HG03045 (cell line): ENCODE data around the gene NCAPG.

Experiments
- ATAC-seq: cut with Tn5 transposase; IDR thresholded peaks from one replicate; pipeline ENCODE4 v1.9.1; 2021; ENCODE audit warnings: mild to moderate bottlenecking, moderate library complexity; ENCODE audit not compliant: unreplicated experiment

NCAPG gene, protein sequence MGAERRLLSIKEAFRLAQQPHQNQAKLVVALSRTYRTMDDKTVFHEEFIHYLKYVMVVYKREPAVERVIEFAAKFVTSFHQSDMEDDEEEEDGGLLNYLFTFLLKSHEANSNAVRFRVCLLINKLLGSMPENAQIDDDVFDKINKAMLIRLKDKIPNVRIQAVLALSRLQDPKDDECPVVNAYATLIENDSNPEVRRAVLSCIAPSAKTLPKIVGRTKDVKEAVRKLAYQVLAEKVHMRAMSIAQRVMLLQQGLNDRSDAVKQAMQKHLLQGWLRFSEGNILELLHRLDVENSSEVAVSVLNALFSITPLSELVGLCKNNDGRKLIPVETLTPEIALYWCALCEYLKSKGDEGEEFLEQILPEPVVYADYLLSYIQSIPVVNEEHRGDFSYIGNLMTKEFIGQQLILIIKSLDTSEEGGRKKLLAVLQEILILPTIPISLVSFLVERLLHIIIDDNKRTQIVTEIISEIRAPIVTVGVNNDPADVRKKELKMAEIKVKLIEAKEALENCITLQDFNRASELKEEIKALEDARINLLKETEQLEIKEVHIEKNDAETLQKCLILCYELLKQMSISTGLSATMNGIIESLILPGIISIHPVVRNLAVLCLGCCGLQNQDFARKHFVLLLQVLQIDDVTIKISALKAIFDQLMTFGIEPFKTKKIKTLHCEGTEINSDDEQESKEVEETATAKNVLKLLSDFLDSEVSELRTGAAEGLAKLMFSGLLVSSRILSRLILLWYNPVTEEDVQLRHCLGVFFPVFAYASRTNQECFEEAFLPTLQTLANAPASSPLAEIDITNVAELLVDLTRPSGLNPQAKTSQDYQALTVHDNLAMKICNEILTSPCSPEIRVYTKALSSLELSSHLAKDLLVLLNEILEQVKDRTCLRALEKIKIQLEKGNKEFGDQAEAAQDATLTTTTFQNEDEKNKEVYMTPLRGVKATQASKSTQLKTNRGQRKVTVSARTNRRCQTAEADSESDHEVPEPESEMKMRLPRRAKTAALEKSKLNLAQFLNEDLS

DNA sequence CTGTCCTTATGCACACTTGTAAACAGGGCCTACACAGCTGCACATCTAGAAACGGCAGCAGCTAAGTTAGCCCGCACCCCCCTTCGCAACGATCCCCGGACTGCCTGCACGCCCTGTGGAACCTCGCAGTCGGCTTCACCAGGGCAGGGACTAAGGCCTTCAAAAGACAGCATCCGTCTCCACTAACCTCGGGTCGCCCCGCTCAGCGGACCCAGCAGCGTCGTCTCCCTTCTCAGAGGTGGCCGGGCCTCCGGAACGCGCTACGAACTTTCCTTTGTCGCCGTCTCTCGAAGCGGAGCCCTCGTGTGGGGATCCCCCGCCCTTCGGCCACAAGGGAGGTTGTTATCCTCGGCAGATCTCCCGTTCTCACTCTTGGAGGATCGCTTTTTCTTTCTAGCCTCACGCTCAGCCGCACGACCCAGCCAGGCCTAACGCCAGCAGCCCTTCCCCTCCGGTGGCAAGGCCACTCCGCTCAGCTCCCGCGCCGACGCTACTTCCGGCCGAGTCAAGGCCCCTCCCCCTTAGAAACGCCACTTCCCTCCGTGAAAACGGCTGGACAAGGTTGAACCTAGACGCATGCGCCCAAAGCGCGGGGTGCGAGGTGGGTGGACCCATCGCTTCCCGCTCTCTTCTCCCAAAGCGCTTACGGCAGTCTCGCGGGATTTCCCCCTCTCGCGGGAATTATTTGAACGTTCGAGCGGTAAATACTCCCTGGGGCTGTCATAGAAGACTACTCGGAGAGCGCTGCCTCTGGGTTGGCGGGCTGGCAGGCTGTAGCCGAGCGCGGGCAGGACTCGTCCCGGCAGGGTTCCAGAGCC, at the start of gene NCAPG, which contains the start of gene DCAF16:
Gene NCAPG (plus strand): TSS at position 720 of the 818 bp plus-strand sequence. CDS start 99 bp downstream, outside the sequence.
Gene DCAF16 (minus strand): TSS at position 498 of the 818 bp plus-strand sequence. CDS start 6,616 bp downstream, outside the sequence.
- peak; percentile 92 for ATAC-seq

DNA sequence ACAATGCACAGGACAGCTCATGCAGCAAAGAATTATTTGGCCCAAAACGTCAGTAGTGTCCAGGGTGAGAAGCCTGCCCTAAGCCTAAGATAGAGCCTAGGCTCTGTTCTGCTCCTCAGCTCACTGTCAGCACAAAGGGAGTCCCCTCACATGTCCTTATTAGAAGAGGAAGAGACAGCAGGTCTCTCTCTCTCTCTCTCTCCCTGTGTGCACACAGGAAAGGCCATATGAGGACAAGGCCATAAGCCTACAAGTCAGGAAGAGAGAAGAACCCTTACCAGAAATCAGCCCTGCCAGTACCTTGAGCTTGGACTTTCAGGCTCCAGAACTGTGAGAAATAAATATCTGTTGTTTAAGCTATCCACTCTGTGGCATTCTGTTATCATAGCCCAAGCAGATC, 49.7 kb upstream of the NCAPG start:
- ATAC-seq, result no peak

DNA sequence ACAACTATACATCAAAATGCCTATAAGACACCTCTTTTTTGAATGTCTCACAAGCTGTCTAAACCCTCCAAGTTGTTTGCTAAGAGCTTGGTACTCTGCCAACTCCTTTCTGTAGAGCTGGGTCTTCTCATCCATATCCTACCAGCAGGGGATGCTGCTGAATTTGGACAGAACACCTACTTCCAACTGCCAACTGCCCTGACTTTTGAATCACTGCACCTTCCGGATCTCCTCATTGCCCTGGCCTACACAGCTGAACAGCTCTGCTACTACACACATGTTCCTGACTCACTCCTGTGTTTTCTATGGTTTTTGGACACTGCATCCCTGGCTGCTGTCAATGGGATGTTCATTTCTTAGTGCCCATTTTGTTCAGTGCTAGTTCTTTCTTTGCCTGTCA, 48.1 kb upstream of the NCAPG start:
- ATAC-seq, result no peak

DNA sequence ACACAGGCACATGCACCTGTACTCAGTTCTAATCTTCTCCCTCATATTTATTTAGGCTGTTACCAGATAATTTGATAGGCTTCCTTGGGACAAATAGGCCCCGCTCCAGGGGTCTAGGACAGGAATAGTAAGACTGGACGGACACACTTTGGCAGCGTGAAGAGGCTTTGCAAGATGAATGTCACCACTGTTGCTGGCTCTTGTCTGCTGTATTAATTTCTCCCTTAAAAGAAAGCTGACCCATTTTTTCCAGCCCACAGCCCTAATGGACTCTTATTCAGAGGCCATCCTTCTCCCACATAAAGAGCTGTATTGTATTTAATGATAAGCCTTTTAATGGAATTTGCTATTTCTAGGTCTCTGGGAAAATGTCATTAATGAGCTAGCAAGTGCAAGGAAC, 47.4 kb upstream of the NCAPG start:
- no peak for ATAC-seq

DNA sequence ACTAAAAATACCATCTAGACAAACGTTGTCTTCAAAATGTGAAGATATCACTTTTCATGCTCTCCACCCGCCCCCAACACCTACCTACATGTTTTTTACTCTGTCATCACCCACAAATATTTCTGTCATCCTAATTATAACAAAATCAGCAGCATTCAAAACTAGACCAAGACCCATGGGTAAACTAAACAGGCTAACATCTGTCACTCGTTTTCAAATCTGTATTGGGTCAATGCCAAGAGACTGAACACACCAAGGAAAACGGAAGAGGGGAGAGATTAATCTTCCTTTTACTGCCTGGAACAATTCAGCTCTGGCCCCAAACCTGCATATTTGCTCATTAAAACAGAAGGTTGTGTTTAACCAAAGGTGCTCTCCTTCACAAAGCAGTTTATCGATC, 46.8 kb upstream of the NCAPG start:
- no peak for ATAC-seq

DNA sequence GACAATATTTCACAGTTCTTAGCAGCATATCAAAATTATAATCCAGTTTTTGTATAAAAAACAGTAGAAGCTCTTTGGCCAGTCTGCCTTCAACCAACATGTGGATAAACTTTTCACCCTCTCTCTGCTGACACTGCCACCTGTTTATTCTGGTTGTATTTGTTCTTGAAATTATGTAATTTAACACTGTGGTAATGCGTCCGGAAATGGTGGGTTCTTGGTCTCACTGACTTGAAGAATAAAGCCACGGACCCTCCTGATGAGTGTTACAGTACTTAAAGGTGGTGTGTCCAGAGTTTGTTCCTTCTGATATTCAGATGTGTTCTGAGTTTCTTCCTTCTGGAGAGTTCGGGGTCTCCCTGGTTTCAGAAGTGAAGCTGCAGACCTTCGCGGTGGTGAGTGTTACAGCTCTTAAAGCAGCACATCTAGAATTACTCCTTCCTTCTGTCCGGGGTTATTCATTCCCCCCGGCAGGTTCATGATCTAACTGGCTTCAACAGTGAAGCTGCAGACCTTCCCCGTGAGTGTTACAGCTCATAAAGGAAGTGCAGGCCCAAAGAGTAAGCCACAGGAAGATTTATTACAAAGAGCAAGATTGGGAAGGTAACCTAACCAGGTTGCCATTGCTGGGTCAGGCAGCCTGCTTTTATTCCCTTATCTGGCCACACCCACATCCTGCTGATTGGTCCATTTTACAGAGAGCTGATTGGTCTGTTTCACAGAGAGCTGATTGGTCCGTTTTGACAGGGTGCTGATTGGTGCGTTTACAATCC, 45.1 kb upstream of the NCAPG start:
- ATAC-seq, result no peak

DNA sequence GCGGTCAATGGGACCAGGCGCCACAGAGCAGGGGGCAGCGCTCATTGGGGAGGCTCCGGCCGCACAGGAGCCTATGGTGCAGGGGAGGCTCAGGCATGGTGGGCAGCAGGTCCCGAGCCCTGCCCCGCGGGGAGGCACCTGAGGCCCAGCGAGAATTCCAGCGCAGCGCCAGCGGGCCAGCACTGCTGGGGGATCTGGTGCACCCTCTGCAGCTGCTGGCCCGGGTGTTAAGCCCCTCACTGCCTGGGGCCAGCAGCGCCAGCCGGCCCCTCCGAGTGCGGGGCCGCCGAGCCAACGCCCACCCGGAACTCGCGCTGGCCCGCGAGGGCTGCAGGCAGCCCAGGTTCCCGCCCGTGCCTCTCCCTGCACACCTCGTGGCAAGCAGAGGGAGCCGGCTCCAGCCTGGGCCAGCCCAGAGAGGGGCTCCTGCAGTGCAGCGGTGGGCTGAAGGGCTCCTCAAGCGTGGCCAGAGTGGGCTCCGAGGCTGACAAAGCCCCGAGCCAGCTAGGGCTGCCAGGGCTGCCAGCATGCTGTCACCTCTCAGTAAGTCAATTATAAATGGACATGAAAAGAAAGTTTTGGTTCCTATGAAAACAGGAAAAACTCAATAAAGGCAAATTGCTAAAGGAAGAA, 43.8 kb upstream of the NCAPG start:
- no peak for ATAC-seq

DNA sequence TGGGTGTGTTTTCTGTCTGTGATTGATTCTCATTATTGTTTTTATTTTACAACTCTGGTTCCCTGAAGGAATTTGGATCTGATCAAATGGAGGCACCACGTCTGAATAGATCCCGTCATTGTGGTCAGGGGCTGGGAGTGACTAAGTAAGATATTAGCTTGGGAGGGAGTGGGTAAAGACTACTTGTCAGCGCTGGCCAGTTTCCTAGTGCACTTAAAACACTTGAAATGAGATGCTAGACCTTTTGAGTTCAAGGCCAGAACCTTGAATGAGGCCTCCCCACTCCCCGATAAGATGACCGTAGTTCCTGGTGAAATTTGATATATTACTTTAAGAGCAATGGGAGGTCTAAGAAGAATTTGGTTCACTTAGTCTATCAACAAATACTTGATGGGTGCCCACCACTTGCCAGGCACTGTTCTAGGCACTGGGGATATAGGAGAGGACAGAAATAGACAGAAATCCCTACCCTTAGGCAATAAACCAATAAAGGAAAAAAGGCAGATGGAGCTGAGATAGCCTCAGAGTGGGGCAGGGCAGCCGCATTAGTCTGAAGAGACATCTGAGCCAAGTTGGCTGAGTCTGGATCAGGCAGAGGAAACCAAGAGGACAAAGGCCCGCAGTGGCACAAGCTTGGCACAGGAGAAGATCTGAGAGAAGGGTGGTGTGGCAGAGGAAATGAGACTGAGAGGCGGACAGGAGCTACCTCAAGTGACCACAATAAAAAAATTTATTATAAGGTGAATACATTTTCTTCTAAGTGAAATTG, 41.2 kb upstream of the NCAPG start:
- no peak for ATAC-seq

DNA sequence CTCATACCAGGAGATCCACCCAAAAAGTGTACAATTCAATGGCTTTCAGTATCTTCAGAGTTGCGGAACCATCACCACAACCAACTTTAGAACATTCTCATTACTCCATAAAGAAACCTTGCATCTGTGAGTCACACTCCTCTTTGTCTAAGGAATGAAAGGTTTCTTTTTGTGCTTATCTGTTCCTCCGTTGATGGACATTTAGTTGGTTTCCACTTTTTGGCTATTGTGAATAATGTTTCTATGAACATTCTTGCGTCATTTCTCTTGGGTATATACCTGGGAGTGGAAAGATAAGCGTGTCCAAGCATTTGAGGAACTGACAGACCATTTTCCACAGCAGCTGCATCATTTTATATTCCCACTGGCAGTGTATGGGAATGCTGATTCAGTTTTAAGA, 39.9 kb upstream of the NCAPG start:
- no peak for ATAC-seq

DNA sequence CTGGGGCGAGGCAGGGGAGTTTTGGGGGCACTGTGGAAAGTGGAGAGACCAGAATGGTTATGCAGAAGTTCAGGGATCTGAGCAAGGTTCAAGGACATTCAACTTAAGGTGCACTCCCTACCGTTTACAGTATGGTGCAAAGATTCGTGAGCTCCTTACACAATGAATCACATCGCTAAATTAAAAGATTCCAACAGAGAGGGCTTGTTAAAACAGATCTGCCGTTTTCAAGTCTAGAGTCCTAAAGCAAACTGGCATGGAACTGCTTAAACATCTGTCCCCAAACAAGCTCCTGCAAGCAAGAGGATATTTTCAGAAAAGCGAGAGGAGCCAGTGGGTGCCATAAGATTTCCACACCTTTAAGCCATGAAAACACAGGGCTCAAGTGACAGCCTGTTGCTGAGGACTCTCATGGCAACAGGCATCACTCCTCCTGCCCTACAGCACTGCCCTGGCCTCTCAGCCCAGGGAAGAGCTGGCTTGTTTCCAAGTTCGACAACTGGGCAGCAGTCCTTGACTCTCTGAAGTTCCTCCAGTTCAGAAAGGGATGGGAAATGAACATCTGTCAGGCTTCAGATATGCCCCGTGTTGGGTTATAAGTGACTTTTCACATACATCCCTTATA, 39.4 kb upstream of the NCAPG start:
- ATAC-seq, result no peak

DNA sequence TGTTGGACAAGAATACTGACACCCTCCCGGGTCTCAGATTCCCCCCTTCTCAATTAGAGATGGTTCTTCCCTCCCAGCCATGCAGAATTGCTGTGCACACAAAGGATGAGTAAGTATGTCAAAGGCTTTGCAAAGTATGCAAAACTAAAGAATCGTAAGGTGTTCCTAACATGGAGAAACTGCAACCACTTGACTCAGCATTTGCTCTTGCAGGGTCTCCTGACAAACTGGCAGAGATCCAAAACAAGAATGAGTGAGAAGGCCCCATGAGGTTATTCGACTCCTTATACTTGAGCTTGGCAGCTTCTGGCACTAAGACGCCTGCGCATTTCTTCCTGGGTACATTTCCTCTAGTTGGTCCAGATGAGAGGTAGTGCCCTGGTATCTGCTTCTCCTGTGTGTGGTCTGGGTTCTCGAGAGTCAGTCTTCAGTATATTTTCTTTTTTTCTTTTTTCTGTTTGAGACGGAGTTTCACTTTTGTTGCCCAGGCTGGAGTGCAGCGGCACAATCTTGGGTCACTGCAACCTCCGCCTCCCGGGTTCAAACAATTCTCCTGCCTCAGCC, 37.6 kb upstream of the NCAPG start:
- no peak for ATAC-seq

DNA sequence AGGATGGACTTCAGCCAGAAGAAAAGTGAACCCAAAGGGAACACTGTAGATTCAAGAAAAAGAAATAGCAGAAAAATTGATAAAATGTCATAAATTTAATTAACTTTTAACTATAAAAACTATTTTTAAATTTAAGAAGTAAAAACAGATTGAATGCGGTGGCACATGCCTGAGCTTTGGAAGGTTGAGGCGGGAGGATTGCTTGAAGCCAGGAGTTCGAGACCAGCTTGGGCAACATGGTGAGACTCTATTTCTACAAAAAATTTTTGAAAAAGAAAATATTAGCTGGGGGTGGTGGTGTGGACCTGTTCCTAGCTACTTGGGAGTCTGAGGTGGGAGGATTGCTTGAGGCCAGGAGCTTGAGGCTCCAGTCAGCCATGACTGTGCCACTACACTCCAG, 32.3 kb upstream of the NCAPG start:
- ATAC-seq, result no peak

DNA sequence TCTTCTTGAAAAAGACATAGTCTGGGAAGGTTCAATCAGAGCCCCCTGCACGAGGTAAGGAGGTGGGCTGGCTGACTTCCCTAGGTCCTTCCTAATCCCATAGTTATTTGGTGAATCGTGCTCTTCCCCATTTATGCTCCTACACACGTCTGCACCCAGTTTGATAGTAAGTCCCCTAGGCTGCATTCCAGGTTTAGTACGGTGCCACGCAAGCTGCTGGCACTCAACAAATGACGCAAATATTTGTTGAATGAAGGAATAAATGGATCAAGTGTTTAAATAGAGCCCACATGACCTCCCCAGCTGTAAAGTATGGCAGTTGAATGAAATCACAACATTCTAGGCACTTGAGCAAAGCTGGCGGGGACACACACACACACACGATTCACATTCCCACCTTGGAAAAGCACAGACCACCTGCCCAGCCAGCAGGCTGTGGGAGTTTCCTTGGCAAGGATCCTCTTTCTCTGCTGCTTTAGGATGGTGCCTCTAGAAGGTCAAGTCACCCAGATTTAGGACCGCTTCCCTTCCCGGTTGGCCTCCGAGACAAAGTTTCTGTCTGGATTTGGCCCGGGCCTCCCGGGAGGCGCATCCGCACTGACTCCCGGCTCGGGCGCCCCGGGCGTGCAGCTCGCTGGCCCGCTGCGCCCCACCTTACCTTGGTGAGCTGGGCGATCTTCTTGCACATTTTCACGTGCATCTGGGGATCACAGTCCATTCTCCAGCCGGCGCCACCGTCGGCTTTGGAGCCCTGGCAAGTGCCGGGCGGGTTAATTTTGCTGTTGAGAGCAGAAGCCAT, 30.1 kb upstream of the NCAPG start:
- no peak for ATAC-seq

DNA sequence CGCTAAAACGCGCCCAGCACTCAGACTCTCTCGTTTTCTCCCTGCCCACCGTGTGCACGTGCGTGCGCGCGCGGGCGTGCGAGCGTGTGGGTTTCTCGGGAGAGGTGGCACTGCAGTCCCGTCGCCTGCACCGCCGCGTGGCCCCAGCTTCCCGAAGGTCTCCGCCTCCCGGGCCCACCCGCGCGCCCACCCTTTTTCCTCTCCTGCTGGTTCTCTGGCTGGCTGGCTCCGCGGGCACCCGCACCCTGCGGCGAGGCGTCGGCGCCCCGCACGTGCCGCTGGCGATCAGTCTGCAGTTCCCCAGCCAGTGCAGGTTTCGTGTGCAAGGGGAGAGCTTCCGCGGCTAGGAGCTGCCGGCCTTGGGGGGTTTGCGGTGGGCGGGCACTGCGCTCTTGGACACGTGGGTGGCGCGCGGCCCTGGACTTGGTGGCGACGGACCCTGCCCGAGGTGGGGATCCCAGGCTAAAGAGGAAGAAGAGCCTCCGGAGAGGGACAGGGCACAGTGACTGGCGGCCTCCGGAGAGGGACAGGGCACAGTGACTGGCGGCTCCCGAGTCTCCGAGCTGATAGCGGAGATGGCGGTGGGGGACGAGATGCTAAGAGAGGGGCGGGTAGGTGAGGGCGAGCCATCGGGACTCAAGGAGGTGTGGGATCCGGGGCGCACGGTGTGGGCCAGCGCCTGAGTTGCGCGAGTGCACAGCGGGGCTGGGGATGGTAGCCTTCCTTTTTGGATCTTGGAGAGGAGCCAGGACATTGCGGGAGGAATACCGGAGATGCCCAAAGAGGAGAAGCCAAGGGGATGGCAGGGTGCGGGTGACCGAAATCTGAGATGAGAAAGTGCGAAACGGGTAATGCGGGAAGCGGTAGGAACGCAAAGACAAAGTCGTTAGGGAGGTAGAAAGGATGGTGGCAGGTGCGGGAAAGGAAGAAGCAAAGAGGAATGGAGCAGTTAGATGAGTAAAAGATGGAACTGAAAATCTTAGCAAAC, 29.2 kb upstream of the NCAPG start, which contains the start of gene FAM184B:
Gene FAM184B (minus strand): TSS at position 322 of the 988 bp plus-strand sequence. CDS start 322 bp downstream, outside the sequence.
- ATAC-seq, result no peak

DNA sequence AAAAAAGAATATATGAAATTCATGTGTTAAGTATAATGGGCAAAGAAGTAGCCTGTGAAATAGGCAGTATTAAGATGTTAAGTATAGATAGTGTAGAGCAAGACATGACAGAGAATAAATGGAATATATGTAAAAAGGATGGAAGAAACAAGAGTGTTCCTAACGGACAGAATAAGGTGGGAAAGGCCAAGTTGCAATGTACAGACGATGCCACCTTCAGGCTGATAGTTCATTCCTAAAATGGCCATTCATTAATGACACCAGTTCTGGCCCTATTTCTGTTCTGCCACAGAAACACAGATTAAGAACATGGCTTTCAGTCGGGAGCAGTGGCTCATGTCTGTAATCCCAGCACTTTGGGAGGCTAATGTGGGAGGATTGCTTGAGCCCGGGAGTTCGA, 24.9 kb upstream of the NCAPG start:
- no peak for ATAC-seq

DNA sequence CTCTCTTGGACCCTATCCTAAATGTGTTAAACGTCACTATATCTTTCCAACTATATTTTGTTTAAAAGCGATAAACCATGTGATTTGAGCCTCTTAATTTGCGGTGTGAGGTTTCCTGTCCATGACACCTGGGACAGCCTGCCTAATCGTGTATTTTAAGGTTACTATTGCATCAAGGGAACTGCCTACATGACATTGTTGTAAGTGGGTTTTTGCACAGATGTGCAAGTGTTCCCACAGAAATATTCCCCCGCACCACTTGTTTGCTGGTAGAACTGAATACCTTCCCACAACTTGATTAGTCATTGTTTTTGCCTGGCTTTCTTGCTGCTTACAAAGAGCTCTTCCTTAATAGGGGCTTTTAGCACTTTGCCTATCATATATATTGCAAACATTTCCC, 24.2 kb upstream of the NCAPG start:
- ATAC-seq, result no peak
